ENCODE results near the gene CNTNAP3. TPM values are rescaled to one million over a fixed set of nuclear protein-coding genes. Genes with fewer than 3 reads are reported as not detected.
"Not testable (repeated sequence)": the region's sequence is repeated elsewhere in the genome, so short reads cannot be mapped to it uniquely, and the experiment has no call there.

Gene CNTNAP3
- total RNA-seq, 1 experiment from 2014 or later = 22.6 TPM

GRCh38 chr9:39039148-39039547 is 248.8 kb downstream of the CNTNAP3 start:
- H3K4ac ChIP-seq (ENCODE audit: low read depth, low read length); H4K5ac ChIP-seq (ENCODE audit: insufficient read length, low read depth, low read length); H3K14ac ChIP-seq (ENCODE audit: insufficient read depth, low read length); H2AK5ac ChIP-seq (ENCODE audit: insufficient read length, low read length); H3T11ph ChIP-seq (ENCODE audit: low read length); H2BK15ac ChIP-seq (ENCODE audit: low read depth, low read length); H2BK120ac ChIP-seq (ENCODE audit: low read depth, low read length, poor library complexity, severe bottlenecking); H3K27me3 ChIP-seq (ENCODE audit: insufficient read depth, low read length); H3K4me3 Mint-ChIP-seq; H3K56ac ChIP-seq (ENCODE audit: insufficient read length, low read depth, low read length); H2BK5ac ChIP-seq (ENCODE audit: insufficient read length, low read length); H3K4me1 ChIP-seq (ENCODE audit: insufficient read depth, low read length); H3K27ac Mint-ChIP-seq; H3K27ac ChIP-seq (ENCODE audit: insufficient read length, low read depth, low read length); H3K18ac ChIP-seq (ENCODE audit: insufficient read length, low read depth, low read length); H3K23ac ChIP-seq (ENCODE audit: insufficient read length, low read depth, low read length); DNase-seq; H4K91ac ChIP-seq (ENCODE audit: insufficient read length, low read depth, low read length); H3K27me3 Mint-ChIP-seq (ENCODE audit: low read depth); H2BK20ac ChIP-seq (ENCODE audit: low read depth, low read length, poor library complexity, severe bottlenecking); H2BK12ac ChIP-seq (ENCODE audit: insufficient read length, low read depth, low read length); H3K9ac ChIP-seq (ENCODE audit: extremely low read depth, insufficient read length, low read length); H4K20me1 ChIP-seq (ENCODE audit: control insufficient read depth, insufficient read depth, insufficient read length); H3K36me3 Mint-ChIP-seq (ENCODE audit: insufficient read depth in 1 of 3, low read depth in 3 of 3); H2AFZ ChIP-seq (ENCODE audit: low read length); H3K4me2 ChIP-seq (ENCODE audit: insufficient read depth, insufficient read length, low read length); H3K9me3 ChIP-seq (ENCODE audit: control insufficient read depth, low read depth, low read length); H4K8ac ChIP-seq (replicated peaks; ENCODE audit: insufficient read length, low read depth, low read length); H3K79me2 ChIP-seq (ENCODE audit: insufficient read depth, low read length); H3K79me1 ChIP-seq (ENCODE audit: insufficient read depth, low read depth, low read length, poor library complexity, severe bottlenecking); H3K4me1 Mint-ChIP-seq; H3K23me2 ChIP-seq (ENCODE audit: insufficient read length, low read depth, low read length, poor library complexity, severe bottlenecking): not testable (repeated sequence)
- H3K9me3 Mint-ChIP-seq = peaks cover 10 to 16% of the 10 kb centered on the region in 2 experiments
- no CpG with 5 or more reads among the region's 2 CpGs for WGBS (ENCODE audit: extremely low coverage, insufficient read length, low lambda C conversion rate)

GRCh38 chr9:39038221-39038620 is 249.7 kb downstream of the CNTNAP3 start:
- H3K27ac ChIP-seq (ENCODE audit: insufficient read length, low read depth, low read length); DNase-seq; H3K36me3 Mint-ChIP-seq (ENCODE audit: insufficient read depth in 1 of 3, low read depth in 3 of 3); H2AFZ ChIP-seq (ENCODE audit: low read length); H2BK12ac ChIP-seq (ENCODE audit: insufficient read length, low read depth, low read length); H4K8ac ChIP-seq (replicated peaks; ENCODE audit: insufficient read length, low read depth, low read length); H3K9ac ChIP-seq (ENCODE audit: extremely low read depth, insufficient read length, low read length); H4K91ac ChIP-seq (ENCODE audit: insufficient read length, low read depth, low read length); H3K4me1 Mint-ChIP-seq; H2BK15ac ChIP-seq (ENCODE audit: low read depth, low read length); H3K4me3 Mint-ChIP-seq; H3K23ac ChIP-seq (ENCODE audit: insufficient read length, low read depth, low read length); H2AK5ac ChIP-seq (ENCODE audit: insufficient read length, low read length); H3K56ac ChIP-seq (ENCODE audit: insufficient read length, low read depth, low read length); H3K9me3 ChIP-seq (ENCODE audit: control insufficient read depth, low read depth, low read length); H4K20me1 ChIP-seq (ENCODE audit: control insufficient read depth, insufficient read depth, insufficient read length); H3K79me1 ChIP-seq (ENCODE audit: insufficient read depth, low read depth, low read length, poor library complexity, severe bottlenecking); H3K18ac ChIP-seq (ENCODE audit: insufficient read length, low read depth, low read length); H3K27ac Mint-ChIP-seq; H3K27me3 Mint-ChIP-seq (ENCODE audit: low read depth); H2BK5ac ChIP-seq (ENCODE audit: insufficient read length, low read length); H3K79me2 ChIP-seq (ENCODE audit: insufficient read depth, low read length); H3K4me1 ChIP-seq (ENCODE audit: insufficient read depth, low read length); H4K5ac ChIP-seq (ENCODE audit: insufficient read length, low read depth, low read length); H3K14ac ChIP-seq (ENCODE audit: insufficient read depth, low read length); H3K23me2 ChIP-seq (ENCODE audit: insufficient read length, low read depth, low read length, poor library complexity, severe bottlenecking); H3K4ac ChIP-seq (ENCODE audit: low read depth, low read length); H2BK20ac ChIP-seq (ENCODE audit: low read depth, low read length, poor library complexity, severe bottlenecking); H2BK120ac ChIP-seq (ENCODE audit: low read depth, low read length, poor library complexity, severe bottlenecking); H3K27me3 ChIP-seq (ENCODE audit: insufficient read depth, low read length); H3T11ph ChIP-seq (ENCODE audit: low read length); H3K4me2 ChIP-seq (ENCODE audit: insufficient read depth, insufficient read length, low read length): not testable (repeated sequence)
- H3K9me3 Mint-ChIP-seq = peaks cover 10 to 16% of the 10 kb centered on the region in 2 experiments
- no CpG with 5 or more reads among the region's 1 CpG for WGBS (ENCODE audit: extremely low coverage, insufficient read length, low lambda C conversion rate)

All from H9 (cell line).